Measurements from ENCODE around the gene LDB3.

DNA sequence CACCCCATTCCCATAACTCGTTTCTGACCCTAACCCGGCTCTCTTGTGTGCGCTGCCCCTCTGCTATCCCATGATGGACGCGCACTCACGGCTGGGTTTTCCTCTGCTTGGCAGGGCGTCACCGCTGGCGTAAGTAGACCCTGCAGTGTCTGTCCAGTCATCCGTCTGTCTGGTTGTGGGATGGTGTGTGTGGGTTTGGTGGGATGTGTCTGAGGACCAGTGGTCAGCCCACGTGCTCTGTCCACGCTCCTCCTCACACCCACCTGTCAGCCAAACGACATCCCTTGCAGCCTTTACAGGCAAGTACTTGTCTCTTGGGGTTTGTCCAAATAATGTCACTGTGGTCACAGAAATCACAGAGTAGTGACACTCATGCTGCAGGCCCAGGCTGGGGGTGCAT, 20.8 kb downstream of the LDB3 start:
- TF ChIP-seq, protein P1, sequence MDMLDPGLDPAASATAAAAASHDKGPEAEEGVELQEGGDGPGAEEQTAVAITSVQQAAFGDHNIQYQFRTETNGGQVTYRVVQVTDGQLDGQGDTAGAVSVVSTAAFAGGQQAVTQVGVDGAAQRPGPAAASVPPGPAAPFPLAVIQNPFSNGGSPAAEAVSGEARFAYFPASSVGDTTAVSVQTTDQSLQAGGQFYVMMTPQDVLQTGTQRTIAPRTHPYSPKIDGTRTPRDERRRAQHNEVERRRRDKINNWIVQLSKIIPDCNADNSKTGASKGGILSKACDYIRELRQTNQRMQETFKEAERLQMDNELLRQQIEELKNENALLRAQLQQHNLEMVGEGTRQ (IDR thresholded peaks at IDR 0.05; ENCODE audit: low read length): no peak
- TF ChIP-seq KDM1A (IDR thresholded peaks at IDR 0.05; ENCODE audit: borderline replicate concordance, low read length) (no peak), ASH2L (IDR thresholded peaks at IDR 0.05; ENCODE audit: low read length) (no peak), CHD1 (IDR thresholded peaks at IDR 0.05; ENCODE audit: low read depth, low read length) (no peak), ZNF274 (IDR thresholded peaks at IDR 0.05; ENCODE audit: borderline replicate concordance, extremely low read depth, low read length) (no peak), JUN (IDR thresholded peaks at IDR 0.05; ENCODE audit: low read depth, low read length) (no peak), EP300 (IDR thresholded peaks at IDR 0.05; ENCODE audit: borderline replicate concordance in 1 of 2, low read depth in 2 of 2, low read length in 2 of 2) (no peak), CTCF (IDR thresholded peaks at IDR 0.05; ENCODE audit: control extremely low read depth in 1 of 3, insufficient read depth in 1 of 3, low read depth in 1 of 3, low read length in 3 of 3) (no peak), EZH2 (IDR thresholded peaks at IDR 0.05; ENCODE audit: low read depth, low read length, severe bottlenecking) (no peak), TEAD4 (IDR thresholded peaks at IDR 0.05; ENCODE audit: low read depth, low read length) (no peak), SIN3A (conservative IDR thresholded peaks at IDR 0.05 in 1 of 2, IDR thresholded peaks at IDR 0.05 in 1 of 2; ENCODE audit: low read depth in 1 of 2, low read length in 2 of 2) (no peak), POLR2A (IDR thresholded peaks at IDR 0.05; ENCODE audit: control extremely low read depth in 1 of 2, low read depth in 2 of 2, low read length in 2 of 2) (no peak), HDAC2 (IDR thresholded peaks at IDR 0.05; ENCODE audit: borderline replicate concordance in 1 of 2, low read depth in 2 of 2, low read length in 2 of 2) (no peak), RNF2 (IDR thresholded peaks at IDR 0.05; ENCODE audit: borderline replicate concordance, low read depth, low read length, missing control alignments, poor library complexity, severe bottlenecking) (no peak)

Data from H1 (cell line).